Neural cell (in vitro differentiated cells): ENCODE results near the gene TTR. TPM values are rescaled to one million over a fixed set of nuclear protein-coding genes. Genes with fewer than 3 reads are reported as not detected.

Experiments used
- H2AFZ ChIP-seq: fragments of 200-600, 300-800 bp; sonication (generic), shearing (Covaris generic); 2 replicates; pipeline ENCODE4 v1.6.0; 2014; ENCODE audit warnings: low read depth, mild to moderate bottlenecking, antibody characterized with exemption, low read length, moderate library complexity
- H3F3A ChIP-seq: fragments of 200-600 bp; shearing (Covaris generic); 2 replicates; pipeline ENCODE4 v1.6.1; 2016; ENCODE audit warnings: mild to moderate bottlenecking, moderate library complexity, mixed read lengths, antibody characterized with exemption, low read length; ENCODE audit not compliant: insufficient read depth, poor library complexity, severe bottlenecking
- H3K27ac ChIP-seq: fragments of 200-600, 300-800 bp; sonication (generic), shearing (Covaris generic); 2 replicates; pipeline ENCODE4 v1.5.1; 2014; ENCODE audit warnings: mild to moderate bottlenecking, low read length, moderate library complexity
- H3K27me3 ChIP-seq: fragments of 300-800, 200-600 bp; sonication (generic), shearing (Covaris generic); 2 replicates; pipeline ENCODE4 v1.6.0; 2014; ENCODE audit warnings: mild to moderate bottlenecking, low read depth, low read length, moderate library complexity; ENCODE audit not compliant: insufficient read depth
- H3K36me3 ChIP-seq: fragments of 300-800, 200-600 bp; sonication (generic), shearing (Covaris generic); 2 replicates; pipeline ENCODE4 v1.5.1; 2014; ENCODE audit warnings: mild to moderate bottlenecking, antibody characterized with exemption, low read length, moderate library complexity; ENCODE audit not compliant: insufficient read depth
- H3K4me2 ChIP-seq: fragments of 300-800, 200-600 bp; sonication (generic), shearing (Covaris generic); 2 replicates; pipeline ENCODE4 v1.6.0; 2014; ENCODE audit warnings: mild to moderate bottlenecking, low read length
- H3K4me3 ChIP-seq: fragments of 300-800, 200-600 bp; sonication (generic), shearing (Covaris generic); 2 replicates; pipeline ENCODE4 v1.5.1; 2014; ENCODE audit warnings: mild to moderate bottlenecking, low read length, moderate library complexity
- H3K79me2 ChIP-seq: fragments of 200-600 bp; shearing (Covaris generic); replicated peaks from 2 replicates; pipeline ENCODE4 v1.6.0; 2014; ENCODE audit warnings: mild to moderate bottlenecking, low read length, moderate library complexity; ENCODE audit not compliant: insufficient read depth
- H3K9ac ChIP-seq: fragments of 300-800, 200-600 bp; sonication (generic), shearing (Covaris generic); 2 replicates; pipeline ENCODE4 v1.6.1; 2016; ENCODE audit warnings: mild to moderate bottlenecking, low read length, mixed read lengths
- H3K9me2 ChIP-seq: fragments of 200-600 bp; shearing (Covaris generic); 2 replicates; pipeline ENCODE4 v1.6.1; 2016; ENCODE audit warnings: mild to moderate bottlenecking, low read length, mixed read lengths; ENCODE audit not compliant: insufficient read depth
- H3K9me3 ChIP-seq: fragments of 200-600, 300-800 bp; sonication (generic), shearing (Covaris generic); 2 replicates; pipeline ENCODE4 v1.6.1; 2016; ENCODE audit warnings: mild to moderate bottlenecking, mixed run types, low read length, moderate library complexity, mixed read lengths
- H4K20me1 ChIP-seq: fragments of 200-600 bp; shearing (Covaris generic); 2 replicates; pipeline ENCODE4 v1.6.1; 2016; ENCODE audit warnings: mild to moderate bottlenecking, mixed run types; ENCODE audit not compliant: insufficient read depth
- CTCF ChIP-seq: fragments of 450-650 bp; IDR thresholded peaks from 2 replicates; pipeline ENCODE4 v1.5.1; 2014; ENCODE audit warnings: antibody characterized with exemption, mild to moderate bottlenecking, moderate library complexity; ENCODE audit not compliant: poor library complexity, severe bottlenecking
- EP300 ChIP-seq: fragments of 450-650 bp; conservative IDR thresholded peaks from 2 replicates; pipeline ENCODE4 v1.6.1; 2014; ENCODE audit warnings: antibody characterized with exemption, mild to moderate bottlenecking, moderate library complexity; ENCODE audit not compliant: poor library complexity, severe bottlenecking
- EZH2 ChIP-seq: fragments of 200-600, 300-800 bp; shearing (Covaris generic), sonication (generic); IDR thresholded peaks from 2 replicates; pipeline ENCODE4 v1.6.1; 2014; ENCODE audit warnings: antibody characterized with exemption, low read length, borderline replicate concordance, mild to moderate bottlenecking; ENCODE audit not compliant: insufficient read depth, poor library complexity, severe bottlenecking
- MXI1 ChIP-seq: fragments of 450-650 bp; conservative IDR thresholded peaks from 2 replicates; pipeline ENCODE4 v1.6.1; 2014; ENCODE audit warnings: antibody characterized with exemption, mild to moderate bottlenecking; ENCODE audit not compliant: poor library complexity, severe bottlenecking
- POLR2AphosphoS5 ChIP-seq: IDR thresholded peaks from 2 replicates; pipeline ENCODE4 v1.6.1; 2012
- RAD21 ChIP-seq: fragments of 450-650 bp; conservative IDR thresholded peaks from 2 replicates; pipeline ENCODE4 v1.6.1; 2014; ENCODE audit warnings: antibody characterized with exemption, mild to moderate bottlenecking, moderate library complexity
- SMC3 ChIP-seq: fragments of 450-650 bp; conservative IDR thresholded peaks from 2 replicates; pipeline ENCODE4 v1.6.1; 2014; ENCODE audit warnings: antibody characterized with exemption, mild to moderate bottlenecking, moderate library complexity; ENCODE audit not compliant: poor library complexity
- TAF1 ChIP-seq: IDR thresholded peaks from 2 replicates; pipeline ENCODE4 v1.6.1; 2012; ENCODE audit warnings: low read depth
- polyA plus RNA-seq: library from polyadenylated mRNA; depleted of rRNA; stranded (reverse); fragments of >200 nt; gene quantifications from 2 replicates; pipeline ENCODE4 v1.2.3, GENCODE V29; 2014
- TF ChIP-seq, protein P1 (sequence below): IDR thresholded peaks from 2 replicates; pipeline ENCODE4 v1.6.1; 2012; ENCODE audit warnings: borderline replicate concordance

The TTR gene
- polyA plus RNA-seq, 1 donor from 2014 or later: not detected

- H2AFZ ChIP-seq: no peak overlapping the region
- H3K9me3 ChIP-seq: no peaks in the 10 kb centered on the region
- no peaks in the 10 kb centered on the region for H3K9me2 ChIP-seq
- H3K9ac ChIP-seq: no peak overlapping the region
- no peaks in the 10 kb centered on the region for H3K79me2 ChIP-seq
- H3K27ac ChIP-seq: no peak overlapping the region
- H3F3A ChIP-seq: no peaks in the 10 kb centered on the region
- H3K27me3 ChIP-seq: no peaks in the 10 kb centered on the region
- H4K20me1 ChIP-seq: no peaks in the 10 kb centered on the region
- no peaks in the 10 kb centered on the region for H3K36me3 ChIP-seq
- no peak for TF ChIP-seq SMC3
- TF ChIP-seq CTCF: no peak
- no peak for TF ChIP-seq RAD21
- TF ChIP-seq EZH2: no peak
- TF ChIP-seq, protein P1, sequence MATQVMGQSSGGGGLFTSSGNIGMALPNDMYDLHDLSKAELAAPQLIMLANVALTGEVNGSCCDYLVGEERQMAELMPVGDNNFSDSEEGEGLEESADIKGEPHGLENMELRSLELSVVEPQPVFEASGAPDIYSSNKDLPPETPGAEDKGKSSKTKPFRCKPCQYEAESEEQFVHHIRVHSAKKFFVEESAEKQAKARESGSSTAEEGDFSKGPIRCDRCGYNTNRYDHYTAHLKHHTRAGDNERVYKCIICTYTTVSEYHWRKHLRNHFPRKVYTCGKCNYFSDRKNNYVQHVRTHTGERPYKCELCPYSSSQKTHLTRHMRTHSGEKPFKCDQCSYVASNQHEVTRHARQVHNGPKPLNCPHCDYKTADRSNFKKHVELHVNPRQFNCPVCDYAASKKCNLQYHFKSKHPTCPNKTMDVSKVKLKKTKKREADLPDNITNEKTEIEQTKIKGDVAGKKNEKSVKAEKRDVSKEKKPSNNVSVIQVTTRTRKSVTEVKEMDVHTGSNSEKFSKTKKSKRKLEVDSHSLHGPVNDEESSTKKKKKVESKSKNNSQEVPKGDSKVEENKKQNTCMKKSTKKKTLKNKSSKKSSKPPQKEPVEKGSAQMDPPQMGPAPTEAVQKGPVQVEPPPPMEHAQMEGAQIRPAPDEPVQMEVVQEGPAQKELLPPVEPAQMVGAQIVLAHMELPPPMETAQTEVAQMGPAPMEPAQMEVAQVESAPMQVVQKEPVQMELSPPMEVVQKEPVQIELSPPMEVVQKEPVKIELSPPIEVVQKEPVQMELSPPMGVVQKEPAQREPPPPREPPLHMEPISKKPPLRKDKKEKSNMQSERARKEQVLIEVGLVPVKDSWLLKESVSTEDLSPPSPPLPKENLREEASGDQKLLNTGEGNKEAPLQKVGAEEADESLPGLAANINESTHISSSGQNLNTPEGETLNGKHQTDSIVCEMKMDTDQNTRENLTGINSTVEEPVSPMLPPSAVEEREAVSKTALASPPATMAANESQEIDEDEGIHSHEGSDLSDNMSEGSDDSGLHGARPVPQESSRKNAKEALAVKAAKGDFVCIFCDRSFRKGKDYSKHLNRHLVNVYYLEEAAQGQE: no peak
- no peak for TF ChIP-seq EP300
- no peak for TF ChIP-seq POLR2AphosphoS5
- no peak for TF ChIP-seq TAF1
- no peak for TF ChIP-seq MXI1
- no peak overlapping the region for H3K4me2 ChIP-seq
- no peak overlapping the region for H3K4me3 ChIP-seq
Observed at GRCh38 chr18:31591113-31591512, 564 bp upstream of the TTR start.

- H3K9me2 ChIP-seq: no peaks in the 10 kb centered on the region
- H3K36me3 ChIP-seq: no peaks in the 10 kb centered on the region
- H3K9me3 ChIP-seq: no peaks in the 10 kb centered on the region
- H3K4me2 ChIP-seq: no peak overlapping the region
- TF ChIP-seq CTCF (no peak), POLR2AphosphoS5 (no peak), TAF1 (no peak), EP300 (no peak), MXI1 (no peak), RAD21 (no peak), SMC3 (no peak)
- no peaks in the 10 kb centered on the region for H4K20me1 ChIP-seq
- no peaks in the 10 kb centered on the region for H3K79me2 ChIP-seq
- no peaks in the 10 kb centered on the region for H3K27me3 ChIP-seq
- H2AFZ ChIP-seq: no peak overlapping the region
- H3K27ac ChIP-seq: peak overlapping the region; percentile 9
- H3F3A ChIP-seq: no peaks in the 10 kb centered on the region
- no peak overlapping the region for H3K9ac ChIP-seq
- no peak overlapping the region for H3K4me3 ChIP-seq
Observed at GRCh38 chr18:31592506-31593157, 955 bp downstream of the TTR start.
